Peyer's patch (tissue), 4 donors: ENCODE data around the gene NCAPG2. TPM values are rescaled to one million over a fixed set of nuclear protein-coding genes. Genes with fewer than 3 reads are reported as not detected.

Experiments
- DNase-seq, 3 donors: peaks; one replicate each; pipeline ENCODE4 v3.0.0-alpha.2; 2017 to 2019
- H3K27ac ChIP-seq, 4 donors: fragments of 200-600 bp; sonication (generic); one replicate each; pipeline ENCODE4 v1.5.1; 2016 to 2019
- H3K27me3 ChIP-seq, 2 donors: fragments of 200-600 bp; sonication (generic); one replicate each; pipeline ENCODE4 v1.5.1; 2019
- H3K36me3 ChIP-seq, 3 donors: fragments of 200-600 bp; sonication (generic); one replicate each; pipeline ENCODE4 v1.5.1; 2016 to 2019
- H3K4me1 ChIP-seq, 4 donors: fragments of 200-600 bp; sonication (generic); one replicate each; pipeline ENCODE4 v1.5.1; 2016 to 2019
- H3K4me3 ChIP-seq, 4 donors: fragments of 200-600 bp; sonication (generic); 1 replicate in 3 of 4; 2 replicates in 1 of 4; pipeline ENCODE4 v1.5.1; 2016 to 2019; ENCODE audit warnings: mild to moderate bottlenecking in 1 of 4
- H3K9me3 ChIP-seq, 4 donors: fragments of 200-600 bp; sonication (generic); one replicate each; pipeline ENCODE4 v1.5.1; 2016 to 2019; ENCODE audit warnings: mild to moderate bottlenecking in 1 of 4
- CTCF ChIP-seq, 6 experiments: fragments of 450-650 bp in 4 of 6; fragments of 200-600 bp in 2 of 6; sonication (generic) in 1 of 6; IDR thresholded peaks; one replicate each; pipeline ENCODE4 v1.5.1; 2017 to 2019; ENCODE audit warnings: antibody characterized with exemption in 6 of 6, mild to moderate bottlenecking in 3 of 6, moderate library complexity in 1 of 6
- POLR2A ChIP-seq, 2 donors: fragments of 450-650 bp; IDR thresholded peaks; one replicate each; pipeline ENCODE4 v1.5.1; 2017; ENCODE audit warnings: antibody characterized with exemption in 2 of 2, mild to moderate bottlenecking in 2 of 2, moderate library complexity in 2 of 2
- total RNA-seq, 4 donors: library from RNA; depleted of rRNA; stranded (reverse); fragments of >200 nt; gene quantifications; one replicate each; pipeline ENCODE4 v1.1.0, GENCODE V29; 2016

NCAPG2 gene
- total RNA-seq, 4 donors from 2014 or later = 3.9 to 14.0 (median 5.8) TPM

GRCh38 chr7:158664406-158664805 lies 40.2 kb downstream of the NCAPG2 start:
- Histone ChIP-seq H3K4me1 (no peaks in the 10 kb centered on the region), H3K4me3 (no peak overlapping the region), H3K27me3 (no peaks in the 10 kb centered on the region), H3K36me3 (peaks cover 0 to 7% (median 0%) of the 10 kb centered on the region in 3 donors), H3K27ac (no peak overlapping the region), H3K9me3 (no peaks in the 10 kb centered on the region)
- no peak for DNase-seq
- TF ChIP-seq POLR2A (IDR thresholded peaks at IDR 0.05) = no peak

GRCh38 chr7:158663428-158663741 lies 41.2 kb downstream of the NCAPG2 start:
- Histone ChIP-seq H3K4me3 (no peak overlapping the region), H3K9me3 (no peaks in the 10 kb centered on the region), H3K4me1 (no peaks in the 10 kb centered on the region), H3K27ac (no peak overlapping the region), H3K36me3 (peaks cover 0 to 7% (median 0%) of the 10 kb centered on the region in 3 donors), H3K27me3 (no peaks in the 10 kb centered on the region)
- DNase-seq = no peak
- TF ChIP-seq POLR2A (IDR thresholded peaks at IDR 0.05) = no peak
- TF ChIP-seq CTCF (IDR thresholded peaks at IDR 0.05) = no peak

- Histone ChIP-seq H3K4me1 (no peaks in the 10 kb centered on the region), H3K4me3 (no peak overlapping the region), H3K27me3 (no peaks in the 10 kb centered on the region), H3K27ac (no peak overlapping the region), H3K9me3 (no peaks in the 10 kb centered on the region), H3K36me3 (peaks cover 0 to 7% (median 0%) of the 10 kb centered on the region in 3 donors)
- no peak for TF ChIP-seq POLR2A (IDR thresholded peaks at IDR 0.05)
- no peak for TF ChIP-seq CTCF (IDR thresholded peaks at IDR 0.05)
- no peak for DNase-seq
Measured at GRCh38 chr7:158662610-158663427, 41.8 kb downstream of the NCAPG2 start.

GRCh38 chr7:158658475-158658874 lies 46.1 kb downstream of the NCAPG2 start:
- TF ChIP-seq CTCF (IDR thresholded peaks at IDR 0.05) = no peak
- TF ChIP-seq POLR2A (IDR thresholded peaks at IDR 0.05) = no peak
- Histone ChIP-seq H3K4me3 (no peak overlapping the region), H3K27me3 (no peaks in the 10 kb centered on the region), H3K36me3 (no peaks in the 10 kb centered on the region), H3K4me1 (no peaks in the 10 kb centered on the region), H3K9me3 (no peaks in the 10 kb centered on the region), H3K27ac (no peak overlapping the region)
- DNase-seq = no peak

GRCh38 chr7:158657189-158657746 lies 47.3 kb downstream of the NCAPG2 start:
- TF ChIP-seq CTCF (IDR thresholded peaks at IDR 0.05) = no peak
- TF ChIP-seq POLR2A (IDR thresholded peaks at IDR 0.05) = no peak
- no peaks in the 10 kb centered on the region for H3K4me1 ChIP-seq
- no peaks in the 10 kb centered on the region for H3K36me3 ChIP-seq
- H3K27ac ChIP-seq = no peak overlapping the region
- no peak for DNase-seq
- H3K4me3 ChIP-seq = no peak overlapping the region
- H3K27me3 ChIP-seq = no peaks in the 10 kb centered on the region
- no peaks in the 10 kb centered on the region for H3K9me3 ChIP-seq

- no peak overlapping the region for H3K27ac ChIP-seq
- no peak for DNase-seq
- H3K4me1 ChIP-seq = no peaks in the 10 kb centered on the region
- no peak overlapping the region for H3K4me3 ChIP-seq
- peaks cover 0 to 5% (median 0%) of the 10 kb centered on the region in 3 donors for H3K36me3 ChIP-seq
- no peaks in the 10 kb centered on the region for H3K9me3 ChIP-seq
- no peak for TF ChIP-seq POLR2A (IDR thresholded peaks at IDR 0.05)
- TF ChIP-seq CTCF (IDR thresholded peaks at IDR 0.05) = no peak
- no peaks in the 10 kb centered on the region for H3K27me3 ChIP-seq
Measured at GRCh38 chr7:158655931-158656441, 48.6 kb downstream of the NCAPG2 start.
